HG03095 (cell line): Measurements from ENCODE around the gene NHS.

Experiments used
- ATAC-seq: cut with Tn5 transposase; IDR thresholded peaks from one replicate; pipeline ENCODE4 v1.9.1; 2021; ENCODE audit warnings: moderate library complexity; ENCODE audit not compliant: unreplicated experiment

NHS gene

DNA sequence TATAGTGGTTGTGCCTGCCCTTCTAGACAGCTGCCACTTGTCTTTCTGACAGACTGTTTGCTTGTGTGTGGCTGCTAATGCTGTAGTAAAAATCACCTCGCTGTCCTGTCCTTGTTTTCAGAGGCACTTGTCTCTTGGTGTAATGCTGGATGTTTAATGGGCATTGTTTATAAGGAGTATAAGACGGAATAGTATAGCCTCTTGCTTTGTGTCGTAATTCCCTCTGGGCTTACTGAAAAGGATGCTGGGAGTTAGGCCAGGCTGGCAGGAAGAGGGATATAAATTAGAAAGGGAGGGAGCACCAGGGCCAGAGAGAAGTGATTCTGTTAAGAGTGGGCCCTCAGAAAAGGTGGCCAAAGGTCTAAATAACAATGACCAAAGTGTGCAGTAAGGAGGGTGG, 29.0 kb downstream of the NHS start:
- ATAC-seq = no peak

GRCh38 chrX:17405225-17405969, 30.4 kb downstream of the NHS start:
- no peak for ATAC-seq

DNA sequence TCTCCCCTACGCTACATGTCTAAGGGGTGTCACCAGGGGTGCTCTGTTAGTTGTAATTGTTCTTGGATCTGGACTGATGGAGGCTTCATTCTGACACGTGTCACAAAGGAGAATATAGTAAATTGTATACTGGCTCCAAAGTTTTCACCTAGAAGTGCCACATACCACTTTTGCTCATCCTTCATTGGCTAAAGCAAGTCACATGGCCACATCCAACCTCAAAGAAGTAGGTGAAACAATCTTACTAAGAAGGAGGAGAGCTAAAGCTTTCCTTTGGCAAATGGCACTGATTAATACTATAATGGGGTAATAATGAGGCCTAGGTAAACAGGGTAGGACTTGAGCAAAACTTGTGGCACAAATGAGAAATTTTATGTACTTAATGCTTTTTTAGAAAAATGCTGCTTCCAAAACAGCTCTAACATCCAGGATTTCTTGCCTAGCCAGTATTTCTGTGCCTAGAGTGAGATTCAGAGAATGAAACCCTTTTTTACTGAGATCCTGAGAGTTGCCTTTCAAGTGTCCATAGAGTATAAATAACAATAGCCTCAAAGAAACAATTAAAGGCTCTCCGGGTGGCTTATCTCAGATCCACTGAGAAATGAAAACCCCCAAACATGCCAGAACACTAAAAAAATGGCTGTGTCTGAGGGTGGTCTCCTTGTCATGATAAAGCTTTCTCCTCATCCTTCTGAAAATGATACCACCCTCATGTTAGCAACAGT, 34.7 kb downstream of the NHS start:
- no peak for ATAC-seq

- ATAC-seq = no peak
Measured at GRCh38 chrX:17410651-17411050, 35.7 kb downstream of the NHS start.

DNA sequence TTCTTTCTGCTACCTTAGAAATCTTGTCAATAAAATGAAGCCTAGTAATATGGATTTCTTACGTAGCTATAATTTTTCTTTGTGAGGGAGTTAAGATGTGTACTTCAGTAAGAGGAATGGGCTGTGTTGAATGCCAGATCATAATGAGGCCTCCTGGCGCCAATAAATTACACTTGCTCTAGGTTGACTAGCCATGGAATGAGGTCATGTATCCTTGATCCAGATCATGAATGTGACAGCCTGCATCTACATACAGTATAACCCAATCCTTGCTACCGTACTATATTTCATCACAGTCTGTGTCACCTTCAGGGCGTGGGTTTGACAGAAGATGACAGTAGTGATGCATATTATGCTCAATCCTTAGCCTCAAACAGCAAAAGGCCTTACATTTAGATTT, 36.2 kb downstream of the NHS start:
- no peak for ATAC-seq

DNA sequence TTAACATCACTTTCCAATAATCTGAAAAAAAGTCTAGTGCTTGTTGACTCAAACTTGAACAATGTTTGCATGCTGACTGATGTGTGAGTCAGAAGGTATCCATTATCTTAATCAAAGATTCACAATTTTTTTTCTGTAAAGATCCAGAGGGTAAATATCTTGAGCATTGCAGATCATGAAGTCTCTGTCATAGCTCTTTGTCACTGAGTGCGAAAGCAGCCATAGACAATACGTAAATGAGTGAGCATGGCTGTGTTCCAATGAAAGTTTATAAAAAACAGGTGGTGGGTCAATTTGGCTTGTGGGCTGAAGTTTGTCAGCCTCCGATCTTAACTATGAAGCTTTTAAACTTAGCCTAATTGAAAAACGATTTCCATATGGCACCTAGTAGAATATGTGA, 37.7 kb downstream of the NHS start:
- no peak for ATAC-seq

DNA sequence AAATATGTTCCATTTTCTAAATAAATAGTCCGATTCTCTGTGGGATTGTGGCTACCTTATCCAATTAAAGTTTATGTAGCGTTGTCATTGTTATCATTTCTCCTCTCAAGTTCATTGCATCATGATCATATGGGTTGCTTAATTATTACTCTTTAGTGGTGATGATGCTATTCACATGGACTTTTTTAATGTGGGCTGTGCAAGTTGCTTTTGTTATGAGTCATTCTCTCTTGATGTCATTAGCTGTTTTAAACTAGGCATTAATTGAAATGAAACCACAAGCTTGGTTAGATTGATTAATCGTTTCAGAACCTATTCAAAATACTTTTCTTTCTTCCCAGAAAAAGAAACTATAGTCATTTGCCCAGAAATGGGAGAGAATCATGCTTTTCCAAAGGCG, 38.2 kb downstream of the NHS start:
- ATAC-seq = no peak

GRCh38 chrX:17414027-17414658, 39.1 kb downstream of the NHS start:
- no peak for ATAC-seq

DNA sequence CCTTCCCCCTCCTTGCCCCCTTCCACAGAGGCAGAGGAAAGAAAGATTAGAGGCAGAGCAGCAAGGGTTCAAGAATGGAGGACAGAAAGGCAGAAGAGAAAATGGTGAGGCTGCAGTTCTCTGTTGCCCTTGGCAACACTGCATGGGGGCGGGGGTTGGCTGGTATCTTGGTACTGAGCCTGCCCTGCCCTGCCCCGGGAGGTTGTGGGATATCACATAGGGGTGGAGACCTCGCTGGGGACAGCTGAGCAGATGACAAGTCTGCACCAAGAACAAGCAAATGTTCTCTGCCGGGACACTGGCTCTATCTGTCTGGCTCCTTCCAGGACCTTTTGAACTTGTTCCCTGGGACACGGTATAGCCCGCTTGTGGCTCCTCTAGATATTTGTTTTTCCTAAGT, 39.8 kb downstream of the NHS start:
- no peak for ATAC-seq

DNA sequence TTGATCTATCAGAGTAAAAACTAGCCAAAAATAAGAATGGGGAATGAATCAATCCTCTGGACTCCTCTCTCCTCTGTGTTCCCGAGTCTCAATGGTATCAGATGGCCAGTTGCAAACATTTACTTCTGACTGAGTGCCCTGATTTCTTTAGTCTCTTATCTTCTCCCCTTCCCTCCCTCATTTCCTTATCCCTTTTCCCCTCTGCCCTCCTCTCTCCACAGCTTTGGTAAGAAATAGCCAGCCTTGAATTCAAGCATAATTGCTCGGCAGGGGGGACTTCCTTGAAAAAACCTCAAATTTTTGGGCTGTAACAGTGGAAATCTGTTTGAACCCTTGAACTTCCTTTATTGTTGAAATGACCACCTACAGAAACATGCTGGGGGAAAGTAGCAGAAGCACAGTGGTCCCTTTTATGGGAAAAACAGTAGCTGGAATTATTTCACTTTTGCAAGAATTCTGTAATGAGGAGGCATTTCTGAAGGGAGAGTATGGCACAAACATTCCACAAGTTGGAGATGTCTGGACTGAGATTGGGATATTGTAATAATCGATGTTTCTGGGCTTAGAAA, 40.3 kb downstream of the NHS start:
- no peak for ATAC-seq

- ATAC-seq = no peak
Measured at GRCh38 chrX:17417372-17417771, 42.4 kb downstream of the NHS start.

- no peak for ATAC-seq
Measured at GRCh38 chrX:17425136-17425535, 50.1 kb downstream of the NHS start.

DNA sequence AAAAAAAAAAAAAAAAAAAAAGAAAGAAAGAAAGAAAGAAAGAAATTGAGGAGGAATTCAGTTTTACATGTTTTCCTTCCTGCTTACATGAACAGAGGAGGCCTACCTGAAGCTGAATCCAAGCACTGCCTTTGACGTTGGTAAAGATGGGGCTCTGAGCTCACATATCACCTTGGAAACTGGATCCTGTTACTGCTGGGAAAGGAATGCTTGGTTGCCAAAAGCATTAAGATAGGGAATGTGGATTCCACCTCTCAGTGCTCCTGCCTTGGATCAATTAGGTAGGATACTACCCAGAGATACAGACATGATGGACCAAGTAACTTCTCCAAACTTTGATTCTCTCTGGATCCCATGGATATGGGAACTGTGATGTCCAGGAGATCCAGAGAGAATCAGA, 50.6 kb downstream of the NHS start:
- no peak for ATAC-seq

- no peak for ATAC-seq
Measured at GRCh38 chrX:17431171-17431570, 56.2 kb downstream of the NHS start.

DNA sequence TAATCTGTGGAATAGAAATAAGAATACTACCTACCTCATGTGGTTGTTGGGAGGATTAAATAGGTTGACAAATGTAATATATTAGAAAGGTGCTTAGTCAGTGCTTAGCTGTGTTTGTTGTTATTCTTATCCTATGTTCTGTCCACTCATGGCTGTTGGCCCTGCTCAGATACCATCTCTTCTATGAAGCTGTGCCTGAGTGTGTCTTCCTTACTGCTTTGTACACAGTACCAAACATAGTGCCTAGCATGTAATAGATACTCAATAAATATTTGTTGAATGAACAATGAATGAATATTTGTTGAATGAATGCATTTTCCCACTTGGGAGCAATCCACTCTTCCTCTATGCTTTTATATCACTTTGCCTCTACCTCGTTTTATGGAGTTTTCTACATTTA, 57.2 kb downstream of the NHS start:
- ATAC-seq = no peak

DNA sequence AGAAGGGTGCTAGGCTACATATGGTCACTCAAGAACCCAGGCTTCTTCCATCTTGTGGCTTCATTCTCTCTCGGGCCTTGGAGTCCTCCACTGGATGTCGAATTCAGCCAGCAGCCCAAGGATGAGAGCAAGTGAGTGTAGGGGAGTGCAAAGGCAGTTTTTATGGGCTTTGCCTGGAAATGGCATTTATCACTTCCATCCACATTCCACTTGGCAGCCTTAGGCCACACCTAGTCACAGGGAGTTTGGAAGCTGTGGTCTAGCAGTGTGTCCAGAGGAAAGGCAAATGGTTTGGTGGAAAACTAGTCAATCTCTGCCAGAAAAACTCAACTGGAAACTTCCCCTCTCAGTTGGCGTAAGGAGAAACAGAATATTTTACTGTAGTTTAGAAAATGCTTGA, 59.0 kb downstream of the NHS start:
- ATAC-seq = no peak

DNA sequence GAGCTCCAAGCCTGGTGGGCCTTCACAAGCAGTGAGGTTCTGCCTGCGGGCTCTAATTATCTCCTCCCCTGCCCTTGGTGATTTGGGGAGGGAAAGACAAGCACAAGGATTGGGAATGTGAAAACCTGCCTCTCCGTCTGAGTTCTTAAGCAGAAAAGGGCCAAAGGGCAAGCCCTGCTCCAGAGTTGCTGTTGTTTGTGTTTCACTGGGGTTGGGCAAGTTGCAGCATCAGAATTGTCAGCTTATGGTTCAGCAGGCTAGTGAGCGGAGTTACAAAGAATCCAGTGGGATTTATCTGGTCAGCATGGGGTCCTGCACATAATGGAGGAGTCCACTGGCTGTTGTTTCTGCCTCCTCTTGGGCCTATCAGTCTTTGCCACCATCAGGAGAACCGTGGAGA, 60.5 kb downstream of the NHS start:
- no peak for ATAC-seq

DNA sequence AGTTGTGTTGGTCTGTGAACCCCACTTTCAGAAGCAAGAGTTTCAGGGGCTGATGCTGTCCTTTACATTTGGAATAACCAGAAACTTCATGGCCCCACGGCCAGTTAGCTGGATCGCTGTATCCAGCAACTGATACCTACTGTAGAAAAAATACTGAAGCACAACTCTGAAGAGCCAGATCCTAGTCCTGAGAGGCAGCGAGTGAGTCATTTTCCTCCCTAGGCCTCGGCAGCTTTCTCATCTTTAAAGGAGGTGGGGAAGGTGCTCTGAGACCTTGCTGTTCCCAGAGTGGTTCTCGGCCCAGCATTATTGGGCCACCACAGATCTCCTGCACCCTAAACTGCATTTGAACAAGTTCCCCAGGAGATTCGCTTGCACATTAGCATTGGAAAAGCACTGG, 63.2 kb downstream of the NHS start:
- ATAC-seq = no peak

GRCh38 chrX:17440258-17440657, 65.3 kb downstream of the NHS start:
- ATAC-seq = no peak

DNA sequence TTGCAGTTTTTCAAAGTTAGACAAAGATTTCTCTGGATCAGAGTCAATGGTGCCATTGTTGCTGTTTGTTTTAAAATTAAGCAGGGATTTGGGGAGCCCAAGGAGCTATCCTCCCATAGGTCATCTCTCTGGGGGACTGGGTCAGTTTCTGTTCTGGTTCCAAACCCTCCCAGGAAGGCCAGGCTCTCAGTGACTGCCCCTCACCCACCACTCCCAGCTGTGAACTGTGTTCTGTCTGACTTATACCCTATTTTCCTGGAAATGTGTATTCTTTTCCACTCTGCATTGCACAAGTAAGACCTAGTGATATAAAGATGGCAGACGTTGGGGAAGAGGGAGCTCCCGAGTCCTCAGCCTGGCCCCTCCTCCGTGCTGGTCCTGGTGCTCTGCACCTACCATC, 65.8 kb downstream of the NHS start:
- ATAC-seq = no peak

GRCh38 chrX:17441965-17442364, 67.0 kb downstream of the NHS start:
- no peak for ATAC-seq

DNA sequence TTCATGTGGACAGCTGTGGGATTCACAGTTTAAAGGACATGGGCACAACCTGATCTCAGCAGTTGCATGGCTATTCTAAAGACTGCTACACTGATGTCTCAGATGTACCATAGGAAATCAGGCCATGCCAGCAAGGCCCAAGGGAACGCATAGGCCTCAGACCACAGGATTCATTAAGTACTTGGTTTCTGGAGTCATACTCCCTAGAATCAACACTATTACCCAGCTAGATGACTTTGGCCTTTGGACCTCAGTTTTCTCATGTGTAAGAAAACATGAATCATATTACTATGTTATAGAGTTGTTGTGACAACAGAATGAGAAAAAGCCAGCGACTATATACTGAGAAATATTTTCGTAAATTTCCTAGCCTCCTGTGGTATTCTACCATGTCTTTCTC, 67.9 kb downstream of the NHS start:
- no peak for ATAC-seq
